Measurements from ENCODE around the gene PTGFRN. TPM values are rescaled to one million over a fixed set of nuclear protein-coding genes. Genes with fewer than 3 reads are reported as not detected.

The PTGFRN gene
- total and polyA plus RNA-seq, 2 experiments from 2014 or later: 17.4 to 32.7 TPM

- Mint-ChIP-seq H3K4me1 (peaks cover 28% of the 10 kb centered on the region), H3K9me3 (no peaks in the 10 kb centered on the region), H3K27me3 (ENCODE audit: insufficient read depth, low read depth, poor library complexity) (peaks cover 8% of the 10 kb centered on the region), H3K27ac (no peak overlapping the region), H3K36me3 (ENCODE audit: low read depth) (peaks cover 50% of the 10 kb centered on the region), H3K4me3 (no peak overlapping the region)
- Histone ChIP-seq H4K20me1 (replicated peaks; ENCODE audit: insufficient read depth) (0 out of 2 replicates have a peak, but pooled peaks cover 3% of the 10 kb centered on the region), H3F3A (replicated peaks; ENCODE audit: low read depth) (no peaks in the 10 kb centered on the region), H3K27me3 (ENCODE audit: insufficient read depth) (no peaks in the 10 kb centered on the region), H3K4me2 (no peak overlapping the region), H3K36me3 (ENCODE audit: insufficient read depth) (no peaks in the 10 kb centered on the region; the same call in 1 of the 2 replicates), H2AFZ (no peak overlapping the region), H3K9me2 (ENCODE audit: insufficient read depth) (peaks cover 10% of the 10 kb centered on the region; the same call in 1 of the 2 replicates), H3K4me1 (ENCODE audit: insufficient read depth) (no peaks in the 10 kb centered on the region), H3K4me3 (no peak overlapping the region), H3K79me2 (replicated peaks; ENCODE audit: insufficient read depth) (no peaks in the 10 kb centered on the region; the same call in 1 of the 2 replicates), H3K27ac (ENCODE audit: low read depth) (no peak overlapping the region)
- no peak for DNase-seq (ENCODE audit: low spot score)
- no peak for TF ChIP-seq CREB1 (CRISPR knock-in tag; IDR thresholded peaks at IDR 0.05; ENCODE audit: low read depth)
- no peak for ATAC-seq
Observed at GRCh38 chr1:116991171-116991845, 81.6 kb downstream of the PTGFRN start.

- Histone ChIP-seq H3K4me3 (no peak overlapping the region), H3K27ac (ENCODE audit: low read depth) (no peak overlapping the region), H3F3A (replicated peaks; ENCODE audit: low read depth) (no peaks in the 10 kb centered on the region), H3K4me1 (ENCODE audit: insufficient read depth) (no peaks in the 10 kb centered on the region), H3K4me2 (no peak overlapping the region), H3K27me3 (ENCODE audit: insufficient read depth) (no peaks in the 10 kb centered on the region), H4K20me1 (replicated peaks; ENCODE audit: insufficient read depth) (no peaks in the 10 kb centered on the region), H3K36me3 (ENCODE audit: insufficient read depth) (no peaks in the 10 kb centered on the region; the same call in 1 of the 2 replicates), H2AFZ (no peak overlapping the region), H3K9me2 (ENCODE audit: insufficient read depth) (peaks cover 10% of the 10 kb centered on the region; the same call in 1 of the 2 replicates), H3K79me2 (replicated peaks; ENCODE audit: insufficient read depth) (no peaks in the 10 kb centered on the region; the same call in 1 of the 2 replicates)
- H3K4me3 Mint-ChIP-seq: no peak overlapping the region
- peaks cover 47% of the 10 kb centered on the region for H3K36me3 Mint-ChIP-seq (ENCODE audit: low read depth)
- ATAC-seq: peak; percentile 53
- H3K4me1 Mint-ChIP-seq: peaks cover 28% of the 10 kb centered on the region
- no peak for DNase-seq (ENCODE audit: low spot score)
- H3K27me3 Mint-ChIP-seq (ENCODE audit: insufficient read depth, low read depth, poor library complexity): peaks cover 6% of the 10 kb centered on the region
- H3K27ac Mint-ChIP-seq: no peak overlapping the region
- TF ChIP-seq ZNF462 (CRISPR knock-in tag; IDR thresholded peaks at IDR 0.05) (no peak), CTCF (conservative IDR thresholded peaks at IDR 0.05; ENCODE audit: low read depth in 2 of 2) (no peak), STAT1 (IDR thresholded peaks at IDR 0.05; ENCODE audit: unreplicated experiment) (no peak), REST (IDR thresholded peaks at IDR 0.05; ENCODE audit: unreplicated experiment) (no peak), ETS1 (IDR thresholded peaks at IDR 0.05) (no peak), CREB1 (CRISPR knock-in tag; IDR thresholded peaks at IDR 0.05; ENCODE audit: low read depth) (no peak)
- H3K9me3 Mint-ChIP-seq: no peaks in the 10 kb centered on the region
Observed at GRCh38 chr1:116991918-116992317, 82.2 kb downstream of the PTGFRN start.
